GM10847 (cell line): ENCODE measurements around the gene WARS2.

Source experiments
- POLR2A ChIP-seq: IDR thresholded peaks from 2 replicates; pipeline ENCODE4 v1.6.1; 2011; ENCODE audit not compliant: insufficient read length; ENCODE audit errors: extremely low read depth

Gene WARS2

GRCh38 chr1:118999348-119000071 lies 140.9 kb downstream of the WARS2 start:
- TF ChIP-seq POLR2A, result no peak

- TF ChIP-seq POLR2A, result no peak
These were observed 142.3 kb downstream of the WARS2 start for GRCh38 chr1:118998171-118998570.

GRCh38 chr1:118997225-118997624 lies 143.2 kb downstream of the WARS2 start:
- TF ChIP-seq POLR2A, result no peak

DNA sequence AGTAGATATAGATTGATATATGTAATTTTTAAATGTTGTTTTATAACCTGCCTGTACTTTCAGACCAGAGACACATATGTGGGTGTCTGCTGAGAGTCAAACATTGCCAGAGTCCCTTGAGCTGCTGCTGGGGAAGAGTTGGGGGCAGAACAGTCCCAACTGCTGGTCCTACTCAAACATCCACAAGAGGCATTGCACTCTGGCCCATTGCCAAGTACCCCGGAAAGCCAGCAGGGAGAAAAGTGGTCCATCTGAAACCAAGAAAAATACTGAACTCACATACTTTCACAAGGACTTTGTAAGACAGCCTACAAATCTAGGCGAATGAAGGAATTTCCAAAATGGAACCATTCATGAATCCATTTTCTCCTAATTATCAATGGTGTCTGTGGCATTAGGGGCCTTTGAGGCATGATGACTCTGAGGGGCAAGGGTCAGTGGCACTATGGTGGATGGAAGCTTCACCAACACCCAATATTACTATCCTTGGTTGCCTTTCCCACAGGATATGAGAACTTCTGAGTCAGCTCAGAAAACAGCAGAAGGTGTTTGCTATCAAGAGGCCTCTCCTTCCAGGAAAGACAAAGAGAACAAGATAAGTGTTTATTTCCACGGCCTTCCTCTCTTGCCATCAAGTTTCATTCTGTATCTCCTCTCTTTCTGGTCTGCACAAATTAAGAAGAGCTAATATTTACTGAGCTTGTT lies 145.0 kb downstream of the WARS2 start:
- no peak for TF ChIP-seq POLR2A

GRCh38 chr1:118993700-118994026 lies 146.8 kb downstream of the WARS2 start:
- no peak for TF ChIP-seq POLR2A

GRCh38 chr1:118992868-118993699 lies 147.4 kb downstream of the WARS2 start:
- no peak for TF ChIP-seq POLR2A

DNA sequence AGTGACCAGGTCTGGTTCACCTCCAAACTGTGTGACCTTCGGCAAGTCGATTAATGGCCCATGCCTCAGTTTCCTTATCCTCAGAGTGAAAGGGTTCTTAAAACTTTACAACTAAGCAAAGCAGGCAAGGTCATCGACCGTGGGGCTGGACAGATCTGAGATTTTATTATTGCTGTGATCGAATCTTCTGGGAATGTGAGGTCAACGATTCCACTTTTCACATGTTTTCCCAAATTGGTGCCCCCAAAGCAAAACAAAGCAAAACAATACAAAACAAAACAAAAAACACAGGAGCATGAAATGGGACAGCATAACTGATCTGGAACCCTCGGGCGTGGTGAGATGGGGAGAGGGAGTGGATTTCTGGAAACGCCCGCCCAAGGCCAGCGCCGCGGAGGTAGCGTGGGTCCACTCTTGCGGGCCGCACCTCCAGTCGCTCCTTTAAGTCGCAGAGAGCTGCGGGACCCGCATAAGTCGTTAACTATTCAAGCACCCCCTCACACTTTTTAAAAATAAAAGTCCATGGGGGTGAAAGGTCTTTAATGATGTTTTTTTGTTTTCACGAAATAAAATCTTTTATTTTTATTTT lies 148.1 kb downstream of the WARS2 start:
- no peak for TF ChIP-seq POLR2A

GRCh38 chr1:118991448-118991847 lies 149.0 kb downstream of the WARS2 start:
- no peak for TF ChIP-seq POLR2A

- no peak for TF ChIP-seq POLR2A
These were observed 149.8 kb downstream of the WARS2 start for GRCh38 chr1:118990513-118991152.

DNA sequence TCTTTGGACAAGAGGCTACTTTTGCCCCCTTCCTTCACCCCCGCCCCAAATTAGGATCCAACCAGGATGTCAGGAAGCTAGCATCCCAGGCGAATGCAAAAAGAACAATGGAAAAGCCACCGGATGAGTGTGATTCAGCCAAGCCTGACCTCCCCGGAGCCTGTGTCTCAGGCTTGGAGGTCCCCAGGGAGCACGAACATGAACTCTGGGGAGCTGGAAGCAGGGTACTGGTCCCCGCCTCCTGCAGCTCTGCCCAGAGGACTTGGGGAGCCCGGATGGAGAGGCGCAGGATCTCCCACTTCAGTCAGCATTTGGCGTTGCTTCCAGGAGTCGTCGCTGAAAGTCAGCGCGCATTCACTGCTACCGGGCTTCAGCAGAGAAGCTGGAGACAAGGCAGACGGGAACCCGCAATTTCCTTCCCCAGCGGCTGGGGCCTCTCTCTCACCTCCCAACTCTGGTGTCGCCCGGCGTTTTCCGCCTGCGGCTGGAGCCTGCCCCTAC lies 150.5 kb downstream of the WARS2 start:
- TF ChIP-seq POLR2A, result no peak

GRCh38 chr1:118989006-118989815 lies 151.2 kb downstream of the WARS2 start:
- TF ChIP-seq POLR2A, result no peak

- TF ChIP-seq POLR2A, result no peak
These were observed 152.1 kb downstream of the WARS2 start, which contains the start of gene TBX15 for GRCh38 chr1:118988186-118989005. Gene TBX15, minus strand, starts transcription at chr1:118988343. Its CDS starts 548 bp downstream, at chr1:118987795.

GRCh38 chr1:118987468-118988185 lies 152.8 kb downstream of the WARS2 start:
- TF ChIP-seq POLR2A, result peak; percentile 27
